K562 (cell line): ENCODE results near the gene PRKCSH. TPM values are rescaled to one million over a fixed set of nuclear protein-coding genes. Genes with fewer than 3 reads are reported as not detected.
A peak's percentile ranks its signal among the peaks of the same experiment; 100 is the strongest.

Experiments
- ESRRB ChIP-seq: fragments of 250-450 bp; sonication (Bioruptor Pico); IDR thresholded peaks from 2 replicates; pipeline ENCODE4 v1.5.0; 2020; ENCODE audit warnings: mild to moderate bottlenecking, moderate library complexity, borderline replicate concordance
- MCM5 ChIP-seq: fragments of 450-650 bp; IDR thresholded peaks from 2 replicates; pipeline ENCODE4 v1.6.1; 2016; ENCODE audit warnings: low read depth
- NRF1 ChIP-seq, 2 experiments: fragments of 450-650 bp; IDR thresholded peaks in 1 of 2; conservative IDR thresholded peaks in 1 of 2; 2 replicates each; pipeline ENCODE4 v1.6.1; 2014; ENCODE audit warnings: mild to moderate bottlenecking in 2 of 2
- PYGO2 ChIP-seq: fragments of 450-650 bp; IDR thresholded peaks from 2 replicates; pipeline ENCODE4 v1.6.1; 2016; ENCODE audit warnings: mild to moderate bottlenecking, missing genetic modification characterization, moderate library complexity, missing compliant biosample characterization
- RBM39 ChIP-seq: fragments of 200-400 bp; formaldehyde crosslinking; optimal IDR thresholded peaks from 2 replicates; pipeline ENCODE3; 2018; ENCODE audit warnings: low read depth, low read length
- SREBF2 ChIP-seq: sonication (generic); formaldehyde crosslinking; IDR thresholded peaks from 2 replicates; pipeline ENCODE4 v1.4.0; 2020; ENCODE audit warnings: mild to moderate bottlenecking, missing genetic modification reagents
- ZNF695 ChIP-seq: fragments of 450-650 bp; formaldehyde crosslinking; IDR thresholded peaks from 2 replicates; pipeline ENCODE4 v1.4.0; 2020; ENCODE audit warnings: mild to moderate bottlenecking, moderate library complexity
- polyA plus RNA-seq, 8 experiments: library from polyadenylated mRNA; depleted of rRNA in 4 of 8; stranded (reverse) in 5 of 8; unstranded in 3 of 8; fragments of >200 nt; fragmentation: Nextera tagmentation in 2 of 8; fragmentation: Illumina TruSeq in 1 of 8; extraction: Ambion mirVana in 2 of 8; extraction: Trizol in 1 of 8; gene quantifications; 2 replicates each; pipeline versions ENCODE4 v1.2.1 to v1.2.3, GENCODE V29; 2011 to 2014; ENCODE audit warnings: inconsistent platforms in 1 of 8, missing spikeins in 1 of 8
- total RNA-seq, 7 experiments: library from RNA; depleted of rRNA in 6 of 7; stranded (reverse); fragments of >200 nt in 6 of 7; fragmentation: Illumina TruSeq in 2 of 7; extraction: Trizol in 2 of 7; gene quantifications; 2 replicates each; pipeline versions ENCODE4 v1.2.1 to v1.2.3, GENCODE V29; 2011 to 2021; ENCODE audit warnings: low replicate concordance in 1 of 7
- TF ChIP-seq, protein P1 (sequence below): IDR thresholded peaks from 2 replicates; pipeline ENCODE4 v1.6.1; 2011; ENCODE audit not compliant: insufficient read length; ENCODE audit errors: extremely low read depth
- TF ChIP-seq, protein P2 (sequence below): sonication (generic); formaldehyde crosslinking; IDR thresholded peaks from 2 replicates; pipeline ENCODE4 v1.8.1; 2023; ENCODE audit warnings: missing genetic modification reagents, mild to moderate bottlenecking, borderline replicate concordance
- TF ChIP-seq, protein P3 (sequence below): sonication (generic); formaldehyde crosslinking; IDR thresholded peaks from 2 replicates; pipeline ENCODE4 v1.9.0; 2022; ENCODE audit warnings: mild to moderate bottlenecking, missing genetic modification reagents

The PRKCSH gene
- total and polyA plus RNA-seq, 9 of the 15 experiments (the other 6 are each of a cell fraction or from before 2014, with no cell fraction given), result 2.3 to 297 (median 48.1) TPM

- TF ChIP-seq, protein P1, sequence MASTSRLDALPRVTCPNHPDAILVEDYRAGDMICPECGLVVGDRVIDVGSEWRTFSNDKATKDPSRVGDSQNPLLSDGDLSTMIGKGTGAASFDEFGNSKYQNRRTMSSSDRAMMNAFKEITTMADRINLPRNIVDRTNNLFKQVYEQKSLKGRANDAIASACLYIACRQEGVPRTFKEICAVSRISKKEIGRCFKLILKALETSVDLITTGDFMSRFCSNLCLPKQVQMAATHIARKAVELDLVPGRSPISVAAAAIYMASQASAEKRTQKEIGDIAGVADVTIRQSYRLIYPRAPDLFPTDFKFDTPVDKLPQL, result no peak
- TF ChIP-seq, protein P2, sequence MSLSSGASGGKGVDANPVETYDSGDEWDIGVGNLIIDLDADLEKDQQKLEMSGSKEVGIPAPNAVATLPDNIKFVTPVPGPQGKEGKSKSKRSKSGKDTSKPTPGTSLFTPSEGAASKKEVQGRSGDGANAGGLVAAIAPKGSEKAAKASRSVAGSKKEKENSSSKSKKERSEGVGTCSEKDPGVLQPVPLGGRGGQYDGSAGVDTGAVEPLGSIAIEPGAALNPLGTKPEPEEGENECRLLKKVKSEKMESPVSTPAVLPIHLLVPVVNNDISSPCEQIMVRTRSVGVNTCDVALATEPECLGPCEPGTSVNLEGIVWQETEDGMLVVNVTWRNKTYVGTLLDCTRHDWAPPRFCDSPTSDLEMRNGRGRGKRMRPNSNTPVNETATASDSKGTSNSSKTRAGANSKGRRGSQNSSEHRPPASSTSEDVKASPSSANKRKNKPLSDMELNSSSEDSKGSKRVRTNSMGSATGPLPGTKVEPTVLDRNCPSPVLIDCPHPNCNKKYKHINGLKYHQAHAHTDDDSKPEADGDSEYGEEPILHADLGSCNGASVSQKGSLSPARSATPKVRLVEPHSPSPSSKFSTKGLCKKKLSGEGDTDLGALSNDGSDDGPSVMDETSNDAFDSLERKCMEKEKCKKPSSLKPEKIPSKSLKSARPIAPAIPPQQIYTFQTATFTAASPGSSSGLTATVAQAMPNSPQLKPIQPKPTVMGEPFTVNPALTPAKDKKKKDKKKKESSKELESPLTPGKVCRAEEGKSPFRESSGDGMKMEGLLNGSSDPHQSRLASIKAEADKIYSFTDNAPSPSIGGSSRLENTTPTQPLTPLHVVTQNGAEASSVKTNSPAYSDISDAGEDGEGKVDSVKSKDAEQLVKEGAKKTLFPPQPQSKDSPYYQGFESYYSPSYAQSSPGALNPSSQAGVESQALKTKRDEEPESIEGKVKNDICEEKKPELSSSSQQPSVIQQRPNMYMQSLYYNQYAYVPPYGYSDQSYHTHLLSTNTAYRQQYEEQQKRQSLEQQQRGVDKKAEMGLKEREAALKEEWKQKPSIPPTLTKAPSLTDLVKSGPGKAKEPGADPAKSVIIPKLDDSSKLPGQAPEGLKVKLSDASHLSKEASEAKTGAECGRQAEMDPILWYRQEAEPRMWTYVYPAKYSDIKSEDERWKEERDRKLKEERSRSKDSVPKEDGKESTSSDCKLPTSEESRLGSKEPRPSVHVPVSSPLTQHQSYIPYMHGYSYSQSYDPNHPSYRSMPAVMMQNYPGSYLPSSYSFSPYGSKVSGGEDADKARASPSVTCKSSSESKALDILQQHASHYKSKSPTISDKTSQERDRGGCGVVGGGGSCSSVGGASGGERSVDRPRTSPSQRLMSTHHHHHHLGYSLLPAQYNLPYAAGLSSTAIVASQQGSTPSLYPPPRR (CRISPR knock-in tag), result peak; percentile 98
- TF ChIP-seq MCM5 (no peak), NRF1 (conservative IDR thresholded peaks at IDR 0.05 in 1 of 2, IDR thresholded peaks at IDR 0.05 in 1 of 2) (peak; percentile 38 to 48; a peak in 2 of 4 replicates), SREBF2 (CRISPR knock-in tag) (no peak), RBM39 (peak; percentile 70), ZNF695 (CRISPR knock-in tag) (no peak), ESRRB (CRISPR knock-in tag) (no peak), PYGO2 (tag) (no peak)
- TF ChIP-seq, protein P3, sequence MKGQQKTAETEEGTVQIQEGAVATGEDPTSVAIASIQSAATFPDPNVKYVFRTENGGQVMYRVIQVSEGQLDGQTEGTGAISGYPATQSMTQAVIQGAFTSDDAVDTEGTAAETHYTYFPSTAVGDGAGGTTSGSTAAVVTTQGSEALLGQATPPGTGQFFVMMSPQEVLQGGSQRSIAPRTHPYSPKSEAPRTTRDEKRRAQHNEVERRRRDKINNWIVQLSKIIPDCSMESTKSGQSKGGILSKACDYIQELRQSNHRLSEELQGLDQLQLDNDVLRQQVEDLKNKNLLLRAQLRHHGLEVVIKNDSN (CRISPR knock-in tag), result peak; percentile 99
These were observed 47.1 kb downstream of the PRKCSH start (continued) for GRCh38 chr19:11482384-11483050.
